ENCODE measurements around the gene ZNF664.
"Not testable (repeated sequence)": the region's sequence is repeated elsewhere in the genome, so short reads cannot be mapped to it uniquely, and the experiment has no call there.

Gene ZNF664

DNA sequence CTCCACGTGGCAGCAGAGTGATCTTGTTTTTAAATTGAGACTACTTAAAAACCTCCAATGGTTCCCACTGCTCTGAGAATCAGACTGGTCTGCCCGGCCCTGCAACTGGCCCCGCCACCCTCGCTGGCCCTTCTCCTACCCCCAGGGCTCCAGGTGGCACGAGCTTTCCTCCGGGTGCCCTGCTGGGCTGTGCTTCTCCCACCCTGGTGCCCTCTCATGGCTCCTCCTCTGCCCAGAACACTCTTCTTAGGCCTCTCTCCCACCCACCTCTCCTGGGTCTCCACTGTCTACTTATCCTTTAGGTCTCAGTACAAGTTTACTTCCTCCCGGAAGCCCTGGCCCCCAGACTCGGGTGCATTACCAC is 26.9 kb upstream of the ZNF664 start:
- H3K4me1 ChIP-seq (ENCODE audit: control insufficient read depth, low read length) = no peaks in the 10 kb centered on the region
- H3K27me3 ChIP-seq (ENCODE audit: control insufficient read depth, low read length) = no peaks in the 10 kb centered on the region
- no peaks in the 10 kb centered on the region for H3K36me3 ChIP-seq (ENCODE audit: control insufficient read depth, low read length)
- no peak overlapping the region for H3K27ac ChIP-seq (ENCODE audit: low read depth, low read length)
- H3K79me2 ChIP-seq (ENCODE audit: control insufficient read depth, low read length) = no peaks in the 10 kb centered on the region
- no peaks in the 10 kb centered on the region for H3K9me2 ChIP-seq (replicated peaks; ENCODE audit: control insufficient read depth, low read length)
- TF ChIP-seq, protein P1, sequence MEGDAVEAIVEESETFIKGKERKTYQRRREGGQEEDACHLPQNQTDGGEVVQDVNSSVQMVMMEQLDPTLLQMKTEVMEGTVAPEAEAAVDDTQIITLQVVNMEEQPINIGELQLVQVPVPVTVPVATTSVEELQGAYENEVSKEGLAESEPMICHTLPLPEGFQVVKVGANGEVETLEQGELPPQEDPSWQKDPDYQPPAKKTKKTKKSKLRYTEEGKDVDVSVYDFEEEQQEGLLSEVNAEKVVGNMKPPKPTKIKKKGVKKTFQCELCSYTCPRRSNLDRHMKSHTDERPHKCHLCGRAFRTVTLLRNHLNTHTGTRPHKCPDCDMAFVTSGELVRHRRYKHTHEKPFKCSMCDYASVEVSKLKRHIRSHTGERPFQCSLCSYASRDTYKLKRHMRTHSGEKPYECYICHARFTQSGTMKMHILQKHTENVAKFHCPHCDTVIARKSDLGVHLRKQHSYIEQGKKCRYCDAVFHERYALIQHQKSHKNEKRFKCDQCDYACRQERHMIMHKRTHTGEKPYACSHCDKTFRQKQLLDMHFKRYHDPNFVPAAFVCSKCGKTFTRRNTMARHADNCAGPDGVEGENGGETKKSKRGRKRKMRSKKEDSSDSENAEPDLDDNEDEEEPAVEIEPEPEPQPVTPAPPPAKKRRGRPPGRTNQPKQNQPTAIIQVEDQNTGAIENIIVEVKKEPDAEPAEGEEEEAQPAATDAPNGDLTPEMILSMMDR (IDR thresholded peaks at IDR 0.05; ENCODE audit: low read depth, low read length, poor library complexity, severe bottlenecking) = no peak
- TF ChIP-seq EZH2phosphoT487 (IDR thresholded peaks at IDR 0.05; ENCODE audit: borderline replicate concordance, low read length) = no peak
- no peaks in the 10 kb centered on the region for H3F3A ChIP-seq (ENCODE audit: control insufficient read depth, insufficient read depth)
- H3K4me3 ChIP-seq (ENCODE audit: low read length) = no peak overlapping the region
- H3K4me2 ChIP-seq (ENCODE audit: low read length) = no peak overlapping the region
- no peaks in the 10 kb centered on the region for H3K9me3 ChIP-seq (ENCODE audit: control insufficient read depth, insufficient read depth, low read length)
- H4K20me1 ChIP-seq (ENCODE audit: control insufficient read depth, insufficient read depth, low read depth, low read length) = no peaks in the 10 kb centered on the region

DNA sequence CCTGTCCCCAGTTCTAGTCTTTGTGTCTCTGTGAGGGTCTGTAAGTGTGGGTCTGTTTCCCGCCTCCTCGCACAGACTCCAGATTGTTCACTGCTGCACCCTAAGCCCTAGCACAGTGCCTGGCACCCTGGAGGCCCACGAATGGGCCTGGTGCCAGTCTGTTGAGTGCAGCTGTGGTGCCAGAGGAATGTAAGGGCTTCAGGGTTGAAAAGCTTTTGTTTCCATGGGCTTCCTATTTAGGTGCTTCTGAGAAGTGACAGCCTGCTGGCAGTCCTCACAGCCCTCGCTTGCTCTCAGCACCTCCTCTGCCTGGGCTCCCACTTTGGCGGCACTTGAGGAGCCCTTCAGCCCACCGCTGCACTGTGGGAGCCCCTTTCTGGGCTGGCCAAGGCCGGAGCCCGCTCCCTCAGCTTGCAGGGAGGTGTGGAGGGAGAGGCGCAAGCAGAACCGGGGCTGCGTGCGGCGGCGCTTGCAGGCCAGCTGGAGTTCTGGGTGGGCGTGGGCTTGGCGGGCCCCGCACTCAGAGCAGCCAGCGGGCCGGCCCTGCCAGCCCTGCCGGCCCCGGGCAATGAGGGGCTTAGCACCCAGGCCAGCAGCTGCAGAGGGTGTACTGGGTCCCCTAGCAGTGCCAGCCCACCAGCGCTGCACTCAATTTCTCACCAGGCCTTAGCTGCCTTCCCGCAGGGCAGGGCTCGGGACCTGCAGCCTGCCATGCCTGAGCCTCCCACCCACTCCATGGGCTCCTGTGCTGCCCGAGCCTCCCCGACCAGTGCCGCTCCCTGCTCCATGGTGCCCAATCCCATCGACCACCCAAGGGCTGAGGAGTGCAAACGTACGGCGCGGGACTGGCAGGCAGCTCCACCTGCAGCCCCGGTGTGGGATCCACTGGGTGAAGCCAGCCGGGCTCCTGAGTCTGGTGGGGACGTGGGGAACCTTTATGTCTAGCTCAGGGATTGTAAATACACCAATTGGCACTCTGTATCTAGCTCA is 26.2 kb upstream of the ZNF664 start:
- not testable (repeated sequence) for H3K27ac ChIP-seq (ENCODE audit: low read depth, low read length); H3F3A ChIP-seq (ENCODE audit: control insufficient read depth, insufficient read depth); H3K4me2 ChIP-seq (ENCODE audit: low read length); H3K9me3 ChIP-seq (ENCODE audit: control insufficient read depth, insufficient read depth, low read length); H3K27me3 ChIP-seq (ENCODE audit: control insufficient read depth, low read length); H3K36me3 ChIP-seq (ENCODE audit: control insufficient read depth, low read length); H3K9me2 ChIP-seq (replicated peaks; ENCODE audit: control insufficient read depth, low read length); H3K4me3 ChIP-seq (ENCODE audit: low read length); H3K4me1 ChIP-seq (ENCODE audit: control insufficient read depth, low read length); H4K20me1 ChIP-seq (ENCODE audit: control insufficient read depth, insufficient read depth, low read depth, low read length); H3K79me2 ChIP-seq (ENCODE audit: control insufficient read depth, low read length)

DNA sequence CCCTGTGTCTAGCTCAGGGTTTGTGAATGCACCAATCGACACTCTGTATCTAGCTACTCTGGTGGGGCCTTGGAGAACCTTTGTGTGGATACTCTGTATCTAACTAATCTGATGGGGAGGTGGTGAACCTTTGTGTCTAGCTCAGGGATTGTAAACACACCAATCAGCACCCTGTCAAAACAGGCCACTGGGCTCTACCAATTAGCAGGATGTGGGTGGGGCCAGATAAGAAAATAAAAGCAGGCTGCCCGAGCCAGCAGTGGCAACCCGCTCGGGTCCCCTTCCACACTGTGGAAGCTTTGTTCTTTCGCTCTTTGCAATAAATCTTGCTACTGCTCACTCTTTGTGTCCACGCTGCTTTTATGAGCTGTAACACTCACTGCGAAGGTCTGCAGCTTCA is 25.5 kb upstream of the ZNF664 start:
- H3K27ac ChIP-seq (ENCODE audit: low read depth, low read length); H3K79me2 ChIP-seq (ENCODE audit: control insufficient read depth, low read length); H3K9me3 ChIP-seq (ENCODE audit: control insufficient read depth, insufficient read depth, low read length); H3K4me3 ChIP-seq (ENCODE audit: low read length); H3K36me3 ChIP-seq (ENCODE audit: control insufficient read depth, low read length); H3K4me1 ChIP-seq (ENCODE audit: control insufficient read depth, low read length); H3F3A ChIP-seq (ENCODE audit: control insufficient read depth, insufficient read depth); H3K9me2 ChIP-seq (replicated peaks; ENCODE audit: control insufficient read depth, low read length); H3K4me2 ChIP-seq (ENCODE audit: low read length); H4K20me1 ChIP-seq (ENCODE audit: control insufficient read depth, insufficient read depth, low read depth, low read length); H3K27me3 ChIP-seq (ENCODE audit: control insufficient read depth, low read length): not testable (repeated sequence)

DNA sequence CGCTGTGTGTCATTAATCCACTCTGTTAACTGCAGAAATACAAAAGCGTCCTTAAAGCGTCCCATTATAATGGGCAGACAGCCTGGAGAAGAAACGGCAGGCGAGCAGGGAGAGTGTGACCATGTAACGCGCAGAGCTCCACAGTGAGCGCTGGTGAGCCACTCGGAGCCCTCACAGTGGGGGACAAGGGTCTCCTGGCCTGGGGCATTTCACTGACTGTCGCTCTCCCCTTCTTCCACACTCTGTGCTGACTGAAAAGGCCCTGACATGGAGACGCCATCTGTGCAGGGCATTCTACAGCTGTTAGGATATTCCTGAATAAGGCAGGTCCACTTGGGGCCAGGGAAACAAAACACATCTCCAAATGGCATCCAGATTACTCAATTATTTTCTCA is 24.6 kb upstream of the ZNF664 start:
- peaks cover 3% of the 10 kb centered on the region; the same call in 1 of the 2 replicates for H3K27me3 ChIP-seq (ENCODE audit: control insufficient read depth, low read length)
- H4K20me1 ChIP-seq (ENCODE audit: control insufficient read depth, insufficient read depth, low read depth, low read length) = no peaks in the 10 kb centered on the region
- no peak overlapping the region for H3K4me2 ChIP-seq (ENCODE audit: low read length)
- no peaks in the 10 kb centered on the region for H3K4me1 ChIP-seq (ENCODE audit: control insufficient read depth, low read length)
- no peak overlapping the region for H3K4me3 ChIP-seq (ENCODE audit: low read length)
- no peaks in the 10 kb centered on the region for H3K36me3 ChIP-seq (ENCODE audit: control insufficient read depth, low read length)
- no peaks in the 10 kb centered on the region for H3K9me2 ChIP-seq (replicated peaks; ENCODE audit: control insufficient read depth, low read length)
- H3K9me3 ChIP-seq (ENCODE audit: control insufficient read depth, insufficient read depth, low read length) = no peaks in the 10 kb centered on the region
- H3K79me2 ChIP-seq (ENCODE audit: control insufficient read depth, low read length) = no peaks in the 10 kb centered on the region
- H3F3A ChIP-seq (ENCODE audit: control insufficient read depth, insufficient read depth) = no peaks in the 10 kb centered on the region
- H3K27ac ChIP-seq (ENCODE audit: low read depth, low read length) = no peak overlapping the region
- no peak for TF ChIP-seq EZH2phosphoT487 (IDR thresholded peaks at IDR 0.05; ENCODE audit: borderline replicate concordance, low read length)
- TF ChIP-seq, protein P1 (IDR thresholded peaks at IDR 0.05; ENCODE audit: low read depth, low read length, poor library complexity, severe bottlenecking) = no peak

Data from DOHH2 (cell line).